ENCODE measurements around the gene MSX2. TPM values are rescaled to one million over a fixed set of nuclear protein-coding genes. Genes with fewer than 3 reads are reported as not detected.

Gene MSX2
- polyA plus RNA-seq, 1 donor, result 1.7 TPM

GRCh38 chr5:174733836-174734235 lies 9.5 kb downstream of the MSX2 start:
- Histone ChIP-seq H3K27ac (ENCODE audit: low read length) (no peak overlapping the region), H3K4me3 (ENCODE audit: low read length) (no peak overlapping the region), H3K36me3 (ENCODE audit: control insufficient read depth, insufficient read depth, low read length) (peaks cover 5% of the 10 kb centered on the region), H3K27me3 (ENCODE audit: control insufficient read depth, insufficient read depth, low read length) (peaks cover 80% of the 10 kb centered on the region), H3K4me1 (ENCODE audit: control insufficient read depth, insufficient read depth, low read length) (peaks cover 3% of the 10 kb centered on the region), H3K9me3 (ENCODE audit: control insufficient read depth, low read depth, low read length) (peaks cover 10% of the 10 kb centered on the region)
- 33% methylated on average over 2 of the region's 3 CpGs for WGBS (ENCODE audit: insufficient coverage, low lambda C conversion rate)
- DNase-seq, result no peak

GRCh38 chr5:174734571-174735497 lies 10.5 kb downstream of the MSX2 start:
- no peak for DNase-seq
- Histone ChIP-seq H3K4me1 (ENCODE audit: control insufficient read depth, insufficient read depth, low read length) (peaks cover 3% of the 10 kb centered on the region), H3K4me3 (ENCODE audit: low read length) (no peak overlapping the region), H3K36me3 (ENCODE audit: control insufficient read depth, insufficient read depth, low read length) (no peaks in the 10 kb centered on the region), H3K27me3 (ENCODE audit: control insufficient read depth, insufficient read depth, low read length) (peaks cover 72% of the 10 kb centered on the region), H3K27ac (ENCODE audit: low read length) (no peak overlapping the region), H3K9me3 (ENCODE audit: control insufficient read depth, low read depth, low read length) (peaks cover 10% of the 10 kb centered on the region)
- 11% methylated on average over 10 of the region's 22 CpGs for WGBS (ENCODE audit: insufficient coverage, low lambda C conversion rate)

GRCh38 chr5:174735498-174736330 lies 11.3 kb downstream of the MSX2 start:
- Histone ChIP-seq H3K27me3 (ENCODE audit: control insufficient read depth, insufficient read depth, low read length) (peaks cover 72% of the 10 kb centered on the region), H3K4me3 (ENCODE audit: low read length) (no peak overlapping the region)
- DNase-seq, result peak; percentile 28 to 56

GRCh38 chr5:174736331-174736721 lies 11.9 kb downstream of the MSX2 start:
- no peaks in the 10 kb centered on the region for H3K36me3 ChIP-seq (ENCODE audit: control insufficient read depth, insufficient read depth, low read length)

More at GRCh38 chr5:174735498-174736330, 11.3 kb downstream of the MSX2 start:
- H3K9me3 ChIP-seq (ENCODE audit: control insufficient read depth, low read depth, low read length), result peaks cover 10% of the 10 kb centered on the region
- WGBS (ENCODE audit: insufficient coverage, low lambda C conversion rate), result no CpG with 5 or more reads among the region's 54 CpGs
- H3K36me3 ChIP-seq (ENCODE audit: control insufficient read depth, insufficient read depth, low read length), result no peaks in the 10 kb centered on the region
- peaks cover 3% of the 10 kb centered on the region for H3K4me1 ChIP-seq (ENCODE audit: control insufficient read depth, insufficient read depth, low read length)
- H3K27ac ChIP-seq (ENCODE audit: low read length), result no peak overlapping the region

GRCh38 chr5:174736777-174737176 lies 12.4 kb downstream of the MSX2 start:
- DNase-seq, result no peak
- Histone ChIP-seq H3K27ac (ENCODE audit: low read length) (no peak overlapping the region), H3K36me3 (ENCODE audit: control insufficient read depth, insufficient read depth, low read length) (no peaks in the 10 kb centered on the region), H3K4me3 (ENCODE audit: low read length) (no peak overlapping the region), H3K27me3 (ENCODE audit: control insufficient read depth, insufficient read depth, low read length) (peaks cover 61% of the 10 kb centered on the region), H3K9me3 (ENCODE audit: control insufficient read depth, low read depth, low read length) (peaks cover 7% of the 10 kb centered on the region), H3K4me1 (ENCODE audit: control insufficient read depth, insufficient read depth, low read length) (peaks cover 3% of the 10 kb centered on the region)
- WGBS (ENCODE audit: insufficient coverage, low lambda C conversion rate), result no CpG with 5 or more reads among the region's 1 CpG

More at GRCh38 chr5:174736331-174736721, 11.9 kb downstream of the MSX2 start:
- H3K27ac ChIP-seq (ENCODE audit: low read length), result no peak overlapping the region
- peaks cover 66% of the 10 kb centered on the region for H3K27me3 ChIP-seq (ENCODE audit: control insufficient read depth, insufficient read depth, low read length)
- peaks cover 10% of the 10 kb centered on the region for H3K9me3 ChIP-seq (ENCODE audit: control insufficient read depth, low read depth, low read length)
- H3K4me3 ChIP-seq (ENCODE audit: low read length), result no peak overlapping the region
- WGBS (ENCODE audit: insufficient coverage, low lambda C conversion rate), result no CpG with 5 or more reads among the region's 4 CpGs
- H3K4me1 ChIP-seq (ENCODE audit: control insufficient read depth, insufficient read depth, low read length), result peaks cover 3% of the 10 kb centered on the region
- DNase-seq, result no peak

- H3K27me3 ChIP-seq (ENCODE audit: control insufficient read depth, insufficient read depth, low read length), result peaks cover 56% of the 10 kb centered on the region
- no peaks in the 10 kb centered on the region for H3K36me3 ChIP-seq (ENCODE audit: control insufficient read depth, insufficient read depth, low read length)
- H3K4me1 ChIP-seq (ENCODE audit: control insufficient read depth, insufficient read depth, low read length), result peaks cover 3% of the 10 kb centered on the region
- peaks cover 1% of the 10 kb centered on the region for H3K9me3 ChIP-seq (ENCODE audit: control insufficient read depth, low read depth, low read length)
- WGBS (ENCODE audit: insufficient coverage, low lambda C conversion rate), result no CpG with 5 or more reads among the region's 15 CpGs
- DNase-seq, result no peak
- no peak overlapping the region for H3K4me3 ChIP-seq (ENCODE audit: low read length)
- H3K27ac ChIP-seq (ENCODE audit: low read length), result no peak overlapping the region
Measured at GRCh38 chr5:174737330-174737729, 12.9 kb downstream of the MSX2 start.

GRCh38 chr5:174741352-174741751 lies 17.0 kb downstream of the MSX2 start:
- no CpG with 5 or more reads among the region's 5 CpGs for WGBS (ENCODE audit: insufficient coverage, low lambda C conversion rate)
- no peak overlapping the region for H3K27ac ChIP-seq (ENCODE audit: low read length)
- DNase-seq, result no peak
- no peaks in the 10 kb centered on the region for H3K36me3 ChIP-seq (ENCODE audit: control insufficient read depth, insufficient read depth, low read length)
- H3K27me3 ChIP-seq (ENCODE audit: control insufficient read depth, insufficient read depth, low read length), result peaks cover 37% of the 10 kb centered on the region
- H3K4me3 ChIP-seq (ENCODE audit: low read length), result no peak overlapping the region
- no peaks in the 10 kb centered on the region for H3K9me3 ChIP-seq (ENCODE audit: control insufficient read depth, low read depth, low read length)
- H3K4me1 ChIP-seq (ENCODE audit: control insufficient read depth, insufficient read depth, low read length), result no peaks in the 10 kb centered on the region

GRCh38 chr5:174744896-174745295 lies 20.5 kb downstream of the MSX2 start:
- Histone ChIP-seq H3K9me3 (ENCODE audit: control insufficient read depth, low read depth, low read length) (no peaks in the 10 kb centered on the region), H3K27me3 (ENCODE audit: control insufficient read depth, insufficient read depth, low read length) (peaks cover 42% of the 10 kb centered on the region), H3K4me1 (ENCODE audit: control insufficient read depth, insufficient read depth, low read length) (no peaks in the 10 kb centered on the region), H3K36me3 (ENCODE audit: control insufficient read depth, insufficient read depth, low read length) (no peaks in the 10 kb centered on the region), H3K4me3 (ENCODE audit: low read length) (no peak overlapping the region), H3K27ac (ENCODE audit: low read length) (no peak overlapping the region)
- DNase-seq, result no peak
- 100% methylated on average over 2 of the region's 2 CpGs for WGBS (ENCODE audit: insufficient coverage, low lambda C conversion rate)

- no peaks in the 10 kb centered on the region for H3K9me3 ChIP-seq (ENCODE audit: control insufficient read depth, low read depth, low read length)
- DNase-seq, result no peak
- H3K36me3 ChIP-seq (ENCODE audit: control insufficient read depth, insufficient read depth, low read length), result no peaks in the 10 kb centered on the region
- WGBS (ENCODE audit: insufficient coverage, low lambda C conversion rate), result no CpG with 5 or more reads among the region's 8 CpGs
- no peak overlapping the region for H3K27ac ChIP-seq (ENCODE audit: low read length)
- no peaks in the 10 kb centered on the region for H3K4me1 ChIP-seq (ENCODE audit: control insufficient read depth, insufficient read depth, low read length)
- peaks cover 50% of the 10 kb centered on the region for H3K27me3 ChIP-seq (ENCODE audit: control insufficient read depth, insufficient read depth, low read length)
- no peak overlapping the region for H3K4me3 ChIP-seq (ENCODE audit: low read length)
Measured at GRCh38 chr5:174745590-174746103, 21.3 kb downstream of the MSX2 start.

- no CpG with 5 or more reads among the region's 3 CpGs for WGBS (ENCODE audit: insufficient coverage, low lambda C conversion rate)
Measured at GRCh38 chr5:174750711-174751110, 26.3 kb downstream of the MSX2 start.

More at GRCh38 chr5:174750711-174751110, 26.3 kb downstream of the MSX2 start:
- Histone ChIP-seq H3K4me1 (ENCODE audit: control insufficient read depth, insufficient read depth, low read length) (no peaks in the 10 kb centered on the region), H3K27ac (ENCODE audit: low read length) (no peak overlapping the region), H3K9me3 (ENCODE audit: control insufficient read depth, low read depth, low read length) (no peaks in the 10 kb centered on the region), H3K36me3 (ENCODE audit: control insufficient read depth, insufficient read depth, low read length) (no peaks in the 10 kb centered on the region), H3K27me3 (ENCODE audit: control insufficient read depth, insufficient read depth, low read length) (peaks cover 55% of the 10 kb centered on the region), H3K4me3 (ENCODE audit: low read length) (no peak overlapping the region)
- DNase-seq, result no peak
